ENCODE data around the gene C1orf167.

DNA sequence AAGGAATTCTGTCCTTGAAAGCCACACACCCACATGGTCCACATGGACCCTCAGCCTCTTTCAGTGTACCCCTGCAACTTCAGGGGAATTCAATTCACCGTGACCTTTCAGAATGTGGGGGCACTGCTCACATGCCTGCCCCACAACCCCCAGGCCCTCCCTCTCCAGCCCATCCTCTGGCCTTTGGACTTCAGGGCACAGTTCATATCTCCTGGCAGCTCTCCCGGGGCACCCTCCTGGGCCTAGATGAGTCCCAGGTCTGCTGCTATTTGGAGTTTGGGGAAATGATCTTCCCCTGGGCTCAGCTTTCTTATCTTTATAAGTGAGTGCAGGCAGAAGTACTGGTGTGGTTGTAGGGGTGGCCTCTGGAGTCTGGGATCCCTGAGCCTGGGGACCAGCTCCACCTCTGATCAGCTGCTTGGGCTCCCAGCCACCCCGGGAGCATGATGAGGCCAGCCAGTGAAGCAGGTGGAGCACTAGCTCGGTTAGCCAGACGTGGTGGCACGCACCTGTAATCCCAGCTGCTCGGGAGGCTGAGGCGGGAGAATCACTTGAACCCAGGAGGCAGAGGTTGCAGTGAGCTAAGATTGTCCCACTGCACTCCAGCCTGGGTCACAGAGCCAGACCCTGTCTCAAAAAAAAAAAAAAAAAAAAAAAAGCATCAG is 15.8 kb downstream of the C1orf167 start:
- TF ChIP-seq ESRRG (CRISPR knock-in tag; IDR thresholded peaks at IDR 0.05) (no peak), CSRNP3 (CRISPR knock-in tag; IDR thresholded peaks at IDR 0.05) (no peak), ARNTL (CRISPR knock-in tag; IDR thresholded peaks at IDR 0.05; ENCODE audit: borderline replicate concordance, low read depth) (no peak), PATZ1 (CRISPR knock-in tag; IDR thresholded peaks at IDR 0.05; ENCODE audit: borderline replicate concordance) (no peak), ISL1 (CRISPR knock-in tag; IDR thresholded peaks at IDR 0.05) (no peak), OSR1 (CRISPR knock-in tag; IDR thresholded peaks at IDR 0.05) (no peak), BACH2 (CRISPR knock-in tag; IDR thresholded peaks at IDR 0.05; ENCODE audit: borderline replicate concordance) (no peak), ZFP30 (CRISPR knock-in tag; IDR thresholded peaks at IDR 0.05) (no peak), ZNF8 (CRISPR knock-in tag; IDR thresholded peaks at IDR 0.05) (no peak)
- TF ChIP-seq, protein P1, sequence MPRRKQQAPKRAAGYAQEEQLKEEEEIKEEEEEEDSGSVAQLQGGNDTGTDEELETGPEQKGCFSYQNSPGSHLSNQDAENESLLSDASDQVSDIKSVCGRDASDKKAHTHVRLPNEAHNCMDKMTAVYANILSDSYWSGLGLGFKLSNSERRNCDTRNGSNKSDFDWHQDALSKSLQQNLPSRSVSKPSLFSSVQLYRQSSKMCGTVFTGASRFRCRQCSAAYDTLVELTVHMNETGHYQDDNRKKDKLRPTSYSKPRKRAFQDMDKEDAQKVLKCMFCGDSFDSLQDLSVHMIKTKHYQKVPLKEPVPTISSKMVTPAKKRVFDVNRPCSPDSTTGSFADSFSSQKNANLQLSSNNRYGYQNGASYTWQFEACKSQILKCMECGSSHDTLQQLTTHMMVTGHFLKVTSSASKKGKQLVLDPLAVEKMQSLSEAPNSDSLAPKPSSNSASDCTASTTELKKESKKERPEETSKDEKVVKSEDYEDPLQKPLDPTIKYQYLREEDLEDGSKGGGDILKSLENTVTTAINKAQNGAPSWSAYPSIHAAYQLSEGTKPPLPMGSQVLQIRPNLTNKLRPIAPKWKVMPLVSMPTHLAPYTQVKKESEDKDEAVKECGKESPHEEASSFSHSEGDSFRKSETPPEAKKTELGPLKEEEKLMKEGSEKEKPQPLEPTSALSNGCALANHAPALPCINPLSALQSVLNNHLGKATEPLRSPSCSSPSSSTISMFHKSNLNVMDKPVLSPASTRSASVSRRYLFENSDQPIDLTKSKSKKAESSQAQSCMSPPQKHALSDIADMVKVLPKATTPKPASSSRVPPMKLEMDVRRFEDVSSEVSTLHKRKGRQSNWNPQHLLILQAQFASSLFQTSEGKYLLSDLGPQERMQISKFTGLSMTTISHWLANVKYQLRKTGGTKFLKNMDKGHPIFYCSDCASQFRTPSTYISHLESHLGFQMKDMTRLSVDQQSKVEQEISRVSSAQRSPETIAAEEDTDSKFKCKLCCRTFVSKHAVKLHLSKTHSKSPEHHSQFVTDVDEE (CRISPR knock-in tag; IDR thresholded peaks at IDR 0.05): no peak
- TF ChIP-seq, protein P2, sequence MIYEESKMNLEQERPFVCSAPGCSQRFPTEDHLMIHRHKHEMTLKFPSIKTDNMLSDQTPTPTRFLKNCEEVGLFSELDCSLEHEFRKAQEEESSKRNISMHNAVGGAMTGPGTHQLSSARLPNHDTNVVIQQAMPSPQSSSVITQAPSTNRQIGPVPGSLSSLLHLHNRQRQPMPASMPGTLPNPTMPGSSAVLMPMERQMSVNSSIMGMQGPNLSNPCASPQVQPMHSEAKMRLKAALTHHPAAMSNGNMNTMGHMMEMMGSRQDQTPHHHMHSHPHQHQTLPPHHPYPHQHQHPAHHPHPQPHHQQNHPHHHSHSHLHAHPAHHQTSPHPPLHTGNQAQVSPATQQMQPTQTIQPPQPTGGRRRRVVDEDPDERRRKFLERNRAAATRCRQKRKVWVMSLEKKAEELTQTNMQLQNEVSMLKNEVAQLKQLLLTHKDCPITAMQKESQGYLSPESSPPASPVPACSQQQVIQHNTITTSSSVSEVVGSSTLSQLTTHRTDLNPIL (CRISPR knock-in tag; IDR thresholded peaks at IDR 0.05; ENCODE audit: low read depth): no peak

All from SK-N-SH treated with all-trans-retinoic acid at 6 μM for 48 hours (cell line).